ENCODE measurements around the gene ELOVL5. TPM values are rescaled to one million over a fixed set of nuclear protein-coding genes. Genes with fewer than 3 reads are reported as not detected.
A peak's percentile ranks its signal among the peaks of the same experiment; 100 is the strongest.

Gene ELOVL5
- polyA plus RNA-seq, 1 of the 3 experiments (the other 2 are of a cell fraction): 31.9 TPM

DNA sequence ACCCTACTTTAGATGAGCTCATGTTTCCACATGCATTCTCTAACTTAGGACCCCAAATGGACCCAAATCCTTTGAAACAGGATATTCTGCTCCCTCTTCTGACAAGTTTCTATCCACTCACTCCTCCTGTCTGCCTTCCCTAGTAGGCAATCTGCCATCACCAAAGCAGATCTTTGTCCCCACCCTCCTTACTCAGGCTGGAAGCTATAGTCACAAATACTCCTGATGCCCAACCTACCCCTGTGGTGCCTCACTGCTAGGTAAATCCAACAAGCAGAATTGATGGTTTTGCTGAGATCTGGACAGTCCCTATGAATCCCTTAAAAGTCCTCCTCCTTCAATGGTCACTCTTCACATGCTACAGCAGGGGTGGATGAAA lies 21.7 kb downstream of the ELOVL5 start:
- peaks cover 30% of the 10 kb centered on the region for H3F3A ChIP-seq (replicated peaks; ENCODE audit: insufficient read depth)
- H3K9ac ChIP-seq: peak overlapping the region; percentile 16; the same call in 1 of the 2 replicates
- no peaks in the 10 kb centered on the region for H3K9me3 ChIP-seq
- peaks cover 18% of the 10 kb centered on the region for H4K20me1 ChIP-seq (ENCODE audit: insufficient read depth)
- no peak overlapping the region for H2AFZ ChIP-seq (ENCODE audit: low read depth)
- no peaks in the 10 kb centered on the region for H3K36me3 ChIP-seq (replicated peaks in 1 of 2; ENCODE audit: control insufficient read depth in 1 of 2, insufficient read depth in 2 of 2, low read length in 1 of 2)
- no peak for DNase-seq
- H3K9me2 ChIP-seq: no peaks in the 10 kb centered on the region
- H3K4me1 ChIP-seq (ENCODE audit: control insufficient read depth in 1 of 2, insufficient read depth in 2 of 2, low read depth in 1 of 2, low read length in 1 of 2): peaks cover 18 to 37% of the 10 kb centered on the region in 2 experiments
- no peak overlapping the region for H3K4me3 ChIP-seq (ENCODE audit: low read depth in 2 of 2, low read length in 1 of 2)
- CTCF ChIA-PET: interaction anchor here (1.1 kb wide), 1 partner anchor 14 kb away, joined by 3 read pairs; no protein-coding TSS in a partner anchor
- POLR2A ChIA-PET: no interaction called here
- H3K27me3 ChIP-seq (ENCODE audit: insufficient read depth): no peaks in the 10 kb centered on the region
- peak overlapping the region; percentile 80 to 82 for H3K27ac ChIP-seq (ENCODE audit: low read depth in 2 of 2, low read length in 1 of 2)
- TF ChIP-seq JUND (IDR thresholded peaks at IDR 0.05): no peak
- TF ChIP-seq, protein P1, sequence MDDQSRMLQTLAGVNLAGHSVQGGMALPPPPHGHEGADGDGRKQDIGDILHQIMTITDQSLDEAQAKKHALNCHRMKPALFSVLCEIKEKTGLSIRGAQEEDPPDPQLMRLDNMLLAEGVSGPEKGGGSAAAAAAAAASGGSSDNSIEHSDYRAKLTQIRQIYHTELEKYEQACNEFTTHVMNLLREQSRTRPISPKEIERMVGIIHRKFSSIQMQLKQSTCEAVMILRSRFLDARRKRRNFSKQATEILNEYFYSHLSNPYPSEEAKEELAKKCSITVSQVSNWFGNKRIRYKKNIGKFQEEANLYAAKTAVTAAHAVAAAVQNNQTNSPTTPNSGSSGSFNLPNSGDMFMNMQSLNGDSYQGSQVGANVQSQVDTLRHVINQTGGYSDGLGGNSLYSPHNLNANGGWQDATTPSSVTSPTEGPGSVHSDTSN (IDR thresholded peaks at IDR 0.05): no peak
- no peak for TF ChIP-seq USF1 (IDR thresholded peaks at IDR 0.05; ENCODE audit: borderline replicate concordance, low read depth)
- TF ChIP-seq GATA2 (CRISPR knock-in tag; IDR thresholded peaks at IDR 0.05): no peak
- TF ChIP-seq EP300 (IDR thresholded peaks at IDR 0.05; ENCODE audit: borderline replicate concordance in 1 of 2, low read depth in 1 of 2, low read length in 1 of 2): no peak
- no peak for TF ChIP-seq POLR2AphosphoS5 (IDR thresholded peaks at IDR 0.05; ENCODE audit: low read depth, low read length)
- no peak for TF ChIP-seq REST (IDR thresholded peaks at IDR 0.05; ENCODE audit: low read depth, low read length)
- no peak for TF ChIP-seq ZBTB33 (IDR thresholded peaks at IDR 0.05; ENCODE audit: borderline replicate concordance, low read depth)
- no peak for TF ChIP-seq FOXJ3 (CRISPR knock-in tag; IDR thresholded peaks at IDR 0.05)
- no peak for TF ChIP-seq NRF1 (IDR thresholded peaks at IDR 0.05; ENCODE audit: low read depth, low read length)
- no peak for TF ChIP-seq TAF1 (IDR thresholded peaks at IDR 0.05; ENCODE audit: borderline replicate concordance, low read depth, low read length)
- no peak for TF ChIP-seq CTCF (IDR thresholded peaks at IDR 0.05)
- no peak for TF ChIP-seq MEF2A (IDR thresholded peaks at IDR 0.05; ENCODE audit: borderline replicate concordance, low read depth)
- no peak for TF ChIP-seq CHD2 (IDR thresholded peaks at IDR 0.05; ENCODE audit: low read length, partially characterized antibody)
- TF ChIP-seq RXRA (IDR thresholded peaks at IDR 0.05; ENCODE audit: borderline replicate concordance, low read depth): no peak; the same call in 1 of the 2 replicates
- TF ChIP-seq FOSL2 (IDR thresholded peaks at IDR 0.05; ENCODE audit: borderline replicate concordance, low read depth): no peak
- peaks cover 81% of the 10 kb centered on the region for H3K79me2 ChIP-seq (ENCODE audit: insufficient read depth)
- peak overlapping the region; percentile 68 for H3K4me2 ChIP-seq

Data from SK-N-SH (cell line).